Smooth muscle cell (in vitro differentiated cells): ENCODE data around the gene SEMA6B. TPM values are rescaled to one million over a fixed set of nuclear protein-coding genes. Genes with fewer than 3 reads are reported as not detected.

Source experiments
- DNase-seq: peaks from one replicate; lab custom pipeline; 2025; ENCODE audit not compliant: unreplicated experiment; lab: John Stamatoyannopoulos, UW
- H2AFZ ChIP-seq: fragments of 200-600 bp; sonication (generic); 2 replicates; pipeline ENCODE4 v1.6.0; 2016; ENCODE audit warnings: antibody characterized with exemption, low read depth, mild to moderate bottlenecking
- H3F3A ChIP-seq: fragments of 200-600 bp; sonication (generic); 2 replicates; pipeline ENCODE4 v1.6.0; 2017; ENCODE audit warnings: antibody characterized with exemption, low read depth
- H3K27ac ChIP-seq: fragments of 200-600 bp; sonication (generic); 2 replicates; pipeline ENCODE4 v1.5.1; 2016; ENCODE audit warnings: low read depth, mild to moderate bottlenecking
- H3K27me3 ChIP-seq: fragments of 200-600 bp; sonication (generic); 2 replicates; pipeline ENCODE4 v1.6.1; 2016; ENCODE audit warnings: low read depth, mild to moderate bottlenecking
- H3K36me3 ChIP-seq: fragments of 200-600 bp; sonication (generic); 2 replicates; pipeline ENCODE4 v1.5.1; 2016; ENCODE audit warnings: low read depth
- H3K4me1 ChIP-seq: fragments of 200-600 bp; sonication (generic); 2 replicates; pipeline ENCODE4 v1.5.1; 2016; ENCODE audit warnings: low read depth
- H3K4me2 ChIP-seq: fragments of 200-600 bp; sonication (generic); 2 replicates; pipeline ENCODE4 v1.6.0; 2016; ENCODE audit warnings: mild to moderate bottlenecking
- H3K4me3 ChIP-seq: fragments of 200-600 bp; sonication (generic); 2 replicates; pipeline ENCODE4 v1.5.1; 2016; ENCODE audit warnings: mild to moderate bottlenecking
- H3K79me2 ChIP-seq: fragments of 200-600 bp; sonication (generic); 2 replicates; pipeline ENCODE4 v1.6.0; 2016; ENCODE audit warnings: low read depth, mild to moderate bottlenecking
- H3K9ac ChIP-seq: fragments of 200-600 bp; sonication (generic); 2 replicates; pipeline ENCODE4 v1.6.0; 2016; ENCODE audit warnings: low read depth
- H3K9me3 ChIP-seq: fragments of 200-600 bp; sonication (generic); replicated peaks from 2 replicates; pipeline ENCODE4 v1.5.1; 2016; ENCODE audit warnings: low read depth
- H4K20me1 ChIP-seq: fragments of 200-600 bp; sonication (generic); 2 replicates; pipeline ENCODE4 v1.6.0; 2016; ENCODE audit warnings: low read depth
- CTCF ChIP-seq: fragments of 200-600 bp; sonication (generic); IDR thresholded peaks from 2 replicates; pipeline ENCODE4 v1.5.1; 2017; ENCODE audit warnings: borderline replicate concordance, mild to moderate bottlenecking, antibody characterized with exemption; ENCODE audit not compliant: insufficient read depth, poor library complexity, severe bottlenecking
- WGBS: methylation state at CpG from one replicate; pipeline ENCODE4 v1.1.7; 2016; ENCODE audit warnings: low lambda C conversion rate; 5-methylcytosine and 5-hydroxymethylcytosine counted together
- polyA plus RNA-seq: library from polyadenylated mRNA; unstranded; fragments of >200 nt; fragmentation: Nextera tagmentation; extraction: Ambion mirVana; gene quantifications from 2 replicates; pipeline ENCODE4 v1.2.1, GENCODE V29; 2016
- total RNA-seq: library from RNA; depleted of rRNA; stranded (reverse); fragments of >200 nt; gene quantifications from 2 replicates; pipeline ENCODE4 v1.2.3, GENCODE V29; 2014

The SEMA6B gene
- total and polyA plus RNA-seq, 2 experiments from 2014 or later, result 0.63 to 1.9 TPM

DNA sequence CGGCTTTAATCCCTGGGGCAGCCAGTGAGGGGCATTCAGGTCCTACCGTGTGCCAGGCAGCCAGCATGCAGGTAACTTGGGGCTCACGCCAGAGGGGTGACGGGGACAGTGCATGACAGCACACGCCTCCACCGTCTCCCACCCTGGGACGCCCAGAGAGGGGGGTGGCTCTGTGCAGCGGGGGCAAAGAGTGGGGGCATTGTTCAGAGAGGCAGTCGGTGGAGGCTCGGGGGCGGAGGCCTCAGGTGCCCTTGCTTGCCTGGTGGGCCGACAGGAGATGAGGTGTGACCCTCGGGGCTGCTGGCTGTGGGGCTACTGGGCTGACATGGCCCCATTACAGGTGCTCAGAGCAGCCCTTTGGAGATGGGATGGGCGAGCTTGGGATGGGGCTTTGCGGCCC is 59.6 kb downstream of the SEMA6B start:
- WGBS, result 95% methylated on average over 15 of the region's 15 CpGs
- H2AFZ ChIP-seq, result no peak overlapping the region
- no peak for TF ChIP-seq CTCF

GRCh38 chr19:4499318-4499717 is 60.2 kb downstream of the SEMA6B start:
- no peak for TF ChIP-seq CTCF
- H3K27me3 ChIP-seq, result no peaks in the 10 kb centered on the region
- 98% methylated on average over 20 of the region's 23 CpGs for WGBS
- no peak for DNase-seq
- no peaks in the 10 kb centered on the region for H3K4me1 ChIP-seq
- no peaks in the 10 kb centered on the region for H3K36me3 ChIP-seq
- H2AFZ ChIP-seq, result no peak overlapping the region
- no peaks in the 10 kb centered on the region for H3K9me3 ChIP-seq
- no peaks in the 10 kb centered on the region for H4K20me1 ChIP-seq
- H3K27ac ChIP-seq, result no peak overlapping the region
- H3K4me3 ChIP-seq, result no peak overlapping the region
- H3K79me2 ChIP-seq, result no peaks in the 10 kb centered on the region
- no peaks in the 10 kb centered on the region for H3F3A ChIP-seq
- H3K4me2 ChIP-seq, result no peak overlapping the region
- no peak overlapping the region for H3K9ac ChIP-seq

More for the DNA sequence above, 59.6 kb downstream of the SEMA6B start:
- Histone ChIP-seq H3K4me1 (no peaks in the 10 kb centered on the region), H3K9me3 (no peaks in the 10 kb centered on the region), H3K27me3 (no peaks in the 10 kb centered on the region), H4K20me1 (no peaks in the 10 kb centered on the region), H3K9ac (no peak overlapping the region), H3K36me3 (no peaks in the 10 kb centered on the region), H3F3A (no peaks in the 10 kb centered on the region), H3K79me2 (no peaks in the 10 kb centered on the region), H3K4me2 (no peak overlapping the region), H3K27ac (no peak overlapping the region), H3K4me3 (no peak overlapping the region)
- no peak for DNase-seq

DNA sequence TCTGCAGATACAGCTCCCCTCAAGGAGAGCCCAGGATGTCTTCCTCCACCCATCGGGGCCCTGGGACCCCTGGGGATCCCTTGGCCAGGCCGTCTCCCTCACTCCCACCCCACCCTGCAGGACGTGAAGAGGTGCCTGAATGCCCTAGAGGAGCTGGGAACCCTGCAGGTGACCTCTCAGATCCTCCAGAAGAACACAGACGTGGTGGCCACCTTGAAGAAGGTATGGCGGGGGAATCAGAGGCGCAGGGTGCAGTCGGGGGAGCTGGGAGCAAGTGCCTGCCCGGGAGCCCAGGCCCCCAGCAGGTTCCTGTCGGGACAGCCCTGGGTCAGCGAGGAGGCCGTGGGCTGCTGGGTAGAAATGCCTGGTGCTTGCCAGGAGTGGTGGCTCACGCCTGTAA is 60.8 kb downstream of the SEMA6B start:
- no peak overlapping the region for H3K9ac ChIP-seq
- 92% methylated on average over 12 of the region's 12 CpGs for WGBS
- H3K4me1 ChIP-seq, result no peaks in the 10 kb centered on the region
- no peaks in the 10 kb centered on the region for H3F3A ChIP-seq
- H3K9me3 ChIP-seq, result no peaks in the 10 kb centered on the region
- no peaks in the 10 kb centered on the region for H3K27me3 ChIP-seq
- H3K79me2 ChIP-seq, result no peaks in the 10 kb centered on the region
- no peak overlapping the region for H3K27ac ChIP-seq
- no peak overlapping the region for H3K4me2 ChIP-seq
- H3K4me3 ChIP-seq, result no peak overlapping the region
- H4K20me1 ChIP-seq, result no peaks in the 10 kb centered on the region
- TF ChIP-seq CTCF, result no peak
- no peaks in the 10 kb centered on the region for H3K36me3 ChIP-seq
- DNase-seq, result no peak
- no peak overlapping the region for H2AFZ ChIP-seq

DNA sequence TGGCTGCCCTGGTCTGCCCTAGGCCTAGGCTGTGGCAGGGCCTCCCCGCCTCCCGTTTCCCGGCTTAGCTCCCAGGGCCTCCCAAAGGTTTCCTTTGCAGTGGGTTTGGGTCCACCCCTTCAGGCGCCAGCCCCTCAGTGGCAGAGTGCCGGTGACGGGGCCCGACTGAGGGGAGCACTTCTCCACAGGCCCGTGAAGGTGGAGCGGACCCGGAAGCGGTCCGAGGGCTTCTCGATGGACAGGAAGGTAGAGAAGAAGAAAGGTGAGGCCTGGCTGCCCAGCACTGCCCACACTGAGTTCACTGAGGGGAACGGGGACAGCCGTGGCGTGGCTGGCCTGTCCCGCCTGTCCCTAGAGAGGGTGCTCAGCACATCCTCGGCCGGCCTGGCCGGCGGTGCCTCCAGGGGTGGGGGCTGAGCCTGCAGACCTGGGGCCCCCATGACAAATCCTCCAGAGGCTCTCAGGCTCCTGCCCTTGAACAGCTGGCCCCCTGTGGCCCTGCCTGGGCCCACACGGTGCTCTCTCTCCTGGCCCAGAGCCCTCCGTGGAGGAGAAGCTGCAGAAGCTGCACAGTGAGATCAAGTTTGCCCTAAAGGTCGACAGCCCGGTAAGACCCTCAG is 61.6 kb downstream of the SEMA6B start:
- no peaks in the 10 kb centered on the region for H3K36me3 ChIP-seq
- no peak overlapping the region for H2AFZ ChIP-seq
- H3K79me2 ChIP-seq, result no peaks in the 10 kb centered on the region
- no peak overlapping the region for H3K9ac ChIP-seq
- H3K4me1 ChIP-seq, result no peaks in the 10 kb centered on the region
- no peaks in the 10 kb centered on the region for H4K20me1 ChIP-seq
- no peak overlapping the region for H3K4me3 ChIP-seq
- 94% methylated on average over 25 of the region's 25 CpGs for WGBS
- no peak overlapping the region for H3K4me2 ChIP-seq
- H3K9me3 ChIP-seq, result no peaks in the 10 kb centered on the region
- no peaks in the 10 kb centered on the region for H3F3A ChIP-seq
- H3K27ac ChIP-seq, result no peak overlapping the region
- H3K27me3 ChIP-seq, result no peaks in the 10 kb centered on the region
- no peak for DNase-seq
- no peak for TF ChIP-seq CTCF
